GM19324 (cell line): ENCODE results near the gene RFX2.

Source experiments
- ATAC-seq: cut with Tn5 transposase; IDR thresholded peaks from one replicate; pipeline ENCODE4 v1.9.1; 2021; ENCODE audit warnings: mild to moderate bottlenecking, moderate library complexity; ENCODE audit not compliant: unreplicated experiment, low FRiP score

RFX2 gene

GRCh38 chr19:5948752-5949564 is 161.3 kb downstream of the RFX2 start:
- no peak for ATAC-seq

- no peak for ATAC-seq
Measured at GRCh38 chr19:5947435-5947834, 162.9 kb downstream of the RFX2 start.

GRCh38 chr19:5943623-5944022 is 166.7 kb downstream of the RFX2 start:
- no peak for ATAC-seq
